Activated naive CD4-positive, alpha-beta T cell treated with anti-CD3 and anti-CD28 coated beads for 36 hours (primary cell): ENCODE results near the gene ARHGAP6. TPM values are rescaled to one million over a fixed set of nuclear protein-coding genes. Genes with fewer than 3 reads are reported as not detected.

Source experiments
- CTCF ChIA-PET: fragments of 350-600 bp; sonication (Branson Sonifier 250); formaldehyde crosslinking; loops from one replicate; lab custom pipeline; 2021; ENCODE audit warnings: antibody characterized with exemption; lab: Charles Lee
- DNase-seq: peaks from one replicate; pipeline ENCODE4 v3.0.0-alpha.2; 2020
- H3K27ac Mint-ChIP-seq: one replicate; pipeline ENCODE4 v1.8.0; 2021; ENCODE audit warnings: mild to moderate bottlenecking, mixed read lengths
- H3K27me3 Mint-ChIP-seq: one replicate; pipeline ENCODE4 v1.8.0; 2021; ENCODE audit warnings: low read depth, mixed read lengths
- H3K36me3 Mint-ChIP-seq: one replicate; pipeline ENCODE4 v1.8.0; 2021; ENCODE audit warnings: low read depth, mixed read lengths
- H3K4me1 Mint-ChIP-seq: one replicate; pipeline ENCODE4 v1.8.0; 2021; ENCODE audit warnings: low read depth, mixed read lengths
- H3K4me3 Mint-ChIP-seq: one replicate; pipeline ENCODE4 v1.8.0; 2021; ENCODE audit warnings: mild to moderate bottlenecking, moderate library complexity, mixed read lengths
- H3K9me3 Mint-ChIP-seq: one replicate; pipeline ENCODE4 v1.8.0; 2021; ENCODE audit warnings: mixed read lengths
- intact Hi-C: fragments of 100-400 bp; cut with micrococcal nuclease; formaldehyde crosslinking; loops from one replicate; pipeline ENCODE4 v1.15.1; 2023
- total RNA-seq, 2 experiments: library from RNA; stranded (reverse); gene quantifications; one replicate each; pipeline ENCODE4 v1.2.3, GENCODE V29; 2021

Gene ARHGAP6
- total RNA-seq, 2 experiments from 2014 or later = not detected

DNA sequence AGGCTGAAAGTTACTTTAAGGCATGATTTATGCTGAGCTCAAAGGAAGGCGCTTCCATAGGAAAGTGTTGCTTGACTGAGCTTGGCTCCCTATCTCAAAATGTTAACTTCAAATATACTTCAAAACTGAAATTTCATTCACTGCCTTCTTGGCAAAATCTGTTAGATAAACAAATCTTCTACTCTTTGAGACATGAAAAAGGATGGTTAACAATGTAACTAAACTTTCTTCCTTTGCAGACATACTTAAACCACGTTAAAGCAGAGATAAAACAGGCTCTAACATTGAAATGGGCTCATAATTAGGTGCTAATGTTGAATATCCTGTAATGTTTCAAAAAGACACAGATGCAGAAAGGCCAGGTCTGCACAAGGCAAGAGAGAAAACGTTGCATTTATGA is 262.1 kb downstream of the ARHGAP6 start:
- H3K9me3 Mint-ChIP-seq = no peaks in the 10 kb centered on the region
- H3K4me3 Mint-ChIP-seq = no peak overlapping the region
- H3K36me3 Mint-ChIP-seq = no peaks in the 10 kb centered on the region
- CTCF ChIA-PET = no interaction called here
- DNase-seq = no peak
- intact Hi-C loops = no loop called here
- no peaks in the 10 kb centered on the region for H3K27me3 Mint-ChIP-seq
- no peaks in the 10 kb centered on the region for H3K4me1 Mint-ChIP-seq
- H3K27ac Mint-ChIP-seq = no peak overlapping the region

DNA sequence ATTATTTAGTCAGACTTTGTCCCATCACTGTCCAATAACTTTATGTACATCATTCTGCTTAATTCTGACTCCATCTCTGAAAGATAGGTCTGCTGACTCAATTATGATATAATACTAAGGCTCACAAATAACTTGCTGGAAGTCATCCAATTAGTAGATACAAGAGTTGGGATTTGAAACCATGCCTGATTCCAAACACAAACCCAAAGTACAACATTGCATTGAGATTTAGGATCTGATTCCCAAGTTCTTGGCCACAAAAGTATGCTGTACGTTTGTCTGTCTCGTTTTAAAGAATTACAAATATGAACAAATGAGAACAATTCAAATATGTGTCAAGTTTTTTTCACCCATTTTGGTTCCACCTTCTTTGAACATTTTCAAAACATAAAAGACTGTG is 263.8 kb downstream of the ARHGAP6 start:
- Mint-ChIP-seq H3K27me3 (no peaks in the 10 kb centered on the region), H3K4me3 (no peak overlapping the region), H3K9me3 (no peaks in the 10 kb centered on the region), H3K4me1 (no peaks in the 10 kb centered on the region), H3K27ac (no peak overlapping the region), H3K36me3 (no peaks in the 10 kb centered on the region)
- no peak for DNase-seq
- intact Hi-C loops = no loop called here
- CTCF ChIA-PET = no interaction called here

DNA sequence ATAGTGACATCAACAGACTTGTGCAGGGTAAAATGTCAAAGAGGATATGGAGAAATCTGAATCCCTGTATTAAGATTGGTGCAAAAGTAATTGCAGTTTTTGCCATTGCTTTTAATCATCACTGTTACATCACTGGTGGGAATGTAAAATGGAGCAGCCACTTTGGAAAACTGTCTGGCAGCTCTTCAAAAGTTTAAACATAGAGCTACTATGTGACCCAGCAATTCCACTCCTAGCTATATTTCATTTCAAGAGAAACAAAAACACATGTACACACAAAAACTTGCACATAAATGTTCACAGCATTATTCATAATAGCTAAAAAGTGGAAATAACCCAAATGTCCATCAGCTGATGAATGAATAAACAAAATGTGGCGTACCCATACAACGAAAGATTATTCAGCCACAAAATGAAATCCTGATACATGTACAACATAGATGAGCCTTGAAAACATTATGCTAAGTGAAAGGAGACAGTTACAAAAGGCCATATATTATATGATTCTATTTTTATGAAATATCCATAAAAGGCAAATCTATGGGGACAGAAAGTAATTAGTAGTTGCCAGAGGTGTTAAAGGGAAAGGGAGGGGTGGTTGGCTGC is 266.1 kb downstream of the ARHGAP6 start:
- H3K4me1 Mint-ChIP-seq = no peaks in the 10 kb centered on the region
- no peak for DNase-seq
- H3K27ac Mint-ChIP-seq = no peak overlapping the region
- CTCF ChIA-PET = no interaction called here
- intact Hi-C loops = no loop called here
- H3K36me3 Mint-ChIP-seq = no peaks in the 10 kb centered on the region
- H3K4me3 Mint-ChIP-seq = no peak overlapping the region
- H3K27me3 Mint-ChIP-seq = no peaks in the 10 kb centered on the region
- no peaks in the 10 kb centered on the region for H3K9me3 Mint-ChIP-seq

DNA sequence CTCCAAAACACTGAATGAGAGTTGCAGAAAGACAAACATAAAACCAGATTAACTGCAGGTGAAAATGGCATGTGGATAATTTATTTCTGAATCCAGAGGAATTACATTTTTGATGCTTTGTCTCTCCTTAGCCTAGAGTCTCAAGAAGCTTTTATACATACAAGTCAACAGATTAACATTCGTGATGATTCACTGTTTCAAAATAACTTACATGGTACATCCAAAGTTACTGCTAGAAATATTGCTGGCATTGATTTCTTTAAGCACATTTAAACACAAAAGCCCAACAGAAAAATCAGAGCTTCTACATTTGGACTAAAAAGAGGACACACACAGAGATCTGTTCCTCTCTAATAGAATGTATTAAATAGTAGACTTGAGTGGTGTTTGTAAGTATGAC is 266.9 kb downstream of the ARHGAP6 start:
- CTCF ChIA-PET = interaction anchor here (1.0 kb wide), 1 partner anchor 17 kb away, joined by 3 read pairs; no protein-coding TSS in a partner anchor
- H3K9me3 Mint-ChIP-seq = no peaks in the 10 kb centered on the region
- no peaks in the 10 kb centered on the region for H3K27me3 Mint-ChIP-seq
- no peak for DNase-seq
- no peak overlapping the region for H3K27ac Mint-ChIP-seq
- intact Hi-C loops = no loop called here
- H3K4me3 Mint-ChIP-seq = no peak overlapping the region
- no peaks in the 10 kb centered on the region for H3K36me3 Mint-ChIP-seq
- H3K4me1 Mint-ChIP-seq = no peaks in the 10 kb centered on the region

DNA sequence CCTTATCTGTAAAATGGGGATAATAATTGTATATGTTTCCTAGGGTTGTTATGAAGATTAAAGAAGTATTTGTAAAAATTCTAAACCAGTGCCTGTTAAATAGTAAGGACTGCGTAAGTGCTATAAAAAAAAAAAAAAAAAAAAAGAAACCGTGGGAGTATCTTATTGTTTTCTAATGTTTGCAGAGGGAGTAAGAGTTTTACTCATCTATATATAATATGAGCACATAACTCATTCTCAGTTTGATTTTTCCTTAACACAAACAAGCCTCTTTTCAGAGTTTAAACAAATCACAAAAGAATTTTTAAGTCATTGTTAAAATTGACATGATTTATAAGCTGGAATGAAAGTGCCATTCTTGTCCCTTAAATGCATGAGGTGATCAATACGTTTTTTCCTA is 267.6 kb downstream of the ARHGAP6 start:
- Mint-ChIP-seq H3K9me3 (no peaks in the 10 kb centered on the region), H3K36me3 (no peaks in the 10 kb centered on the region), H3K27ac (no peak overlapping the region), H3K27me3 (no peaks in the 10 kb centered on the region), H3K4me1 (no peaks in the 10 kb centered on the region), H3K4me3 (no peak overlapping the region)
- DNase-seq = no peak
- CTCF ChIA-PET = interaction anchor here (1.0 kb wide), 1 partner anchor 16 kb away, joined by 3 read pairs; no protein-coding TSS in a partner anchor
- intact Hi-C loops = no loop called here

DNA sequence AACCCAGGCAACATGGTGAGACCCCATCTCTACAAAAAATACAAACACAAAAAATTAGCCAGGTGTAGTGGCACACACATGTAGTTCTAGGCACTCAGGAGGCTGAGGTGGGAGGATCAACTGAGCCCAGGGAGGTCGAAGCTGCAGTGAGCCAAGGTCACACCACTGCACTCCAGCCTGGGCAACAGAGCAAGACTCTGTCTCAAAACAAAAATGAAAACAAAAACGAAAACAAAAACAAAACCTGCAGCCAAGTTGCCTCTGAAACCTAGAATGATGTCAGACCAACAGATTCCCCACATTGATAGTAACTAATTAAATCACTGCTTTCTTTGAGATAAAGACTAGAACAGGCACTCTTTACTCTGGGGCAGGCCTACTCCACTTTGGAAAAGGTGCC is 268.0 kb downstream of the ARHGAP6 start:
- Mint-ChIP-seq H3K36me3 (no peaks in the 10 kb centered on the region), H3K27me3 (no peaks in the 10 kb centered on the region), H3K27ac (no peak overlapping the region), H3K4me1 (no peaks in the 10 kb centered on the region), H3K9me3 (no peaks in the 10 kb centered on the region), H3K4me3 (no peak overlapping the region)
- CTCF ChIA-PET = no interaction called here
- intact Hi-C loops = no loop called here
- DNase-seq = no peak

DNA sequence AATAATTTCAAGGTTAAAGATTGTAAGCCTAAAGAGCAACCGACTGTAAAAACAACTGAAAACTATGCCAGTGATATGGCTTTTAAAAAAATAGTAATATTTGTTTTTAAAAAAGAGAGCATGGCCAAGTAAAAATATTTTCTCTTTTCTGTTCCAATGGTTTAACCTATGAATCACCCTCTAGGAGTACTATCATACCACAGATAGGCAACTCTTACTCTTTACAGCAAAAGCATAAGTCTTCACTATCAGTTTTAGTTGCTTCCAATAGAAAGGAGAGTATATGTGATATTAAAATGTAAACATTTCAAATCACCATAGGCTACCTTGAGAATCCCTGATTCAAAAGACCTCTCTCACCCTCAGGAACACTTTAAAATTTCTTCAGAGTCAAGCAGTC is 269.9 kb downstream of the ARHGAP6 start:
- CTCF ChIA-PET = no interaction called here
- H3K27me3 Mint-ChIP-seq = no peaks in the 10 kb centered on the region

DNA sequence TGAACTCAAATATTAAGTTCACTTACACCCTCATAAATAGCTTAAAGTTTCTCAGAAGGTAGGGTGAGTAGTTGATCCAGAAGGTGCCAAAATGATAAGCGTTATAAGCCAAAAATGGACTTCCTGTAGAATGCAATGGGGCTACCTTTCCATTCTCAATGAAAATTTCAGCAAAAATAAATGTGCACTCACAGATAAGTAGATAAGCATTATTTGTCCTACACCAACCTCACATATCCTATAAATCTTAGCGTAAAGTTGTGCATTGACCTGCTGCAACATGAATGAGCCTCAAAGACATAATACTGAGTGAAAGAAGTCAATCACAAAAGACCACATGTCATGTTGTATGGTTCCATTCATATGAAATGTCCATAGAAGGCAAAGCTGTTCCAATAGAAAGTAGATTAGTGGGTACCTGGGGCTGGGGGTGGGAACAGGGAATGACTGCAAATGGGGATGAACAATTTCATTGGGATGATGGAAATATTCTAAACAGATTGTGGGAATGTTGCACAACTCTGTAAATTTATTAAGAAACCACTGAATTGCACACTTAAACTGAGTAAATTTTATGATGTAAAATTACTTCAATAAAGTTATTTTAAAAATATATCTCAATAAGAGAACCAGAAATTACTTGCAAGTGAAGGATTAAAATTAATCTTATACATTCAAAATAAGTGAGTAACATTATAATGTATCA is 271.6 kb downstream of the ARHGAP6 start:
- H3K4me3 Mint-ChIP-seq = no peak overlapping the region
- H3K4me1 Mint-ChIP-seq = no peaks in the 10 kb centered on the region
- no peak for DNase-seq
- H3K27me3 Mint-ChIP-seq = no peaks in the 10 kb centered on the region
- H3K27ac Mint-ChIP-seq = no peak overlapping the region
- CTCF ChIA-PET = no interaction called here
- no peaks in the 10 kb centered on the region for H3K9me3 Mint-ChIP-seq
- H3K36me3 Mint-ChIP-seq = no peaks in the 10 kb centered on the region
- intact Hi-C loops = no loop called here

More for the DNA sequence above, 269.9 kb downstream of the ARHGAP6 start:
- DNase-seq = no peak
- no peak overlapping the region for H3K4me3 Mint-ChIP-seq
- no peaks in the 10 kb centered on the region for H3K36me3 Mint-ChIP-seq
- H3K27ac Mint-ChIP-seq = no peak overlapping the region
- H3K9me3 Mint-ChIP-seq = no peaks in the 10 kb centered on the region
- intact Hi-C loops = no loop called here
- H3K4me1 Mint-ChIP-seq = no peaks in the 10 kb centered on the region

DNA sequence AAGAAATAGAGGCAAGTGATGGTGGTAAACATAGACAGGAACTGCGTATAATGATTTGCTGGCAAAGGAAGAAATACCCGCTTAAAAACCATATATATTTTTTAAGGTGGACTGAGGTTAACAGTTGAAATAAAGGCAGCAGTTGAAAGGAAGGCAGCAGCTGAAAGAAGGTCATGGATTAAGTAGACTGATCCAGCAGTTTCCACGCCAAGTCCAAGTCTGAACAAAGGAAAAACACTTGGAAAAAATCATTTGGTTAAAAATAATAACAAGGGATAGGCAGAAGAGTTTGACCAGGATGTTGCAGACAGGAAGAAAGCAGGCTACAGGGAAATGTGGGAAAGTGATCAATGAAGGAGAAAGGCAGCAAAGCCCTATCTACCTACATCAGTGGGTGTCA is 278.9 kb downstream of the ARHGAP6 start:
- Mint-ChIP-seq H3K4me3 (no peak overlapping the region), H3K4me1 (no peaks in the 10 kb centered on the region), H3K9me3 (no peaks in the 10 kb centered on the region), H3K36me3 (no peaks in the 10 kb centered on the region), H3K27me3 (peaks cover 2% of the 10 kb centered on the region), H3K27ac (no peak overlapping the region)
- CTCF ChIA-PET = no interaction called here
- no peak for DNase-seq
- intact Hi-C loops = no loop called here

DNA sequence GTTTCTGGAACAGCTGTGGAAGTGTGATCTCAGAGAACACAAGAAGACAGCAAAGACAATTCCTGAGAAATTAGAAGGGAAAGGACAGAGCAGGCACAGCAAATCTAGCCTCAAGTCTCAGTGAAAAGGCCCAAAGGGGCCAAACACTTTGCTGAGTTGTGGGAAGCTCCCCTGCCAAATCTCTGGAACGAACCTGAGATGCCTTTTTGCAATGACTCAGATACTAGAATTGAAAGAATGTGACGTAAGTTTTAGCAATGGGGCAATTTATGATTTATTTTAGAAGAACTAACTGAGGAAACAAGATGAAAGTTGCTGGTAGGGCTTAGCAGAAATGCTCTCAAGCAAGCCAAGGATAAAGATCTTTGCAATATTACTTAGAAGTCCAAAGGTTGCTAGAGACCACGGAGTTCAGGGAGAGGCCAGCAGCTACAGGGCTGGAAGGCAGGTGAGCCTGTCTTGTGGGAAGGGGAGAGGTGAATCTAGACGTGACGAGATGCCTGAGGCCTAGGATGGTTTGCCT is 279.7 kb downstream of the ARHGAP6 start:
- no peak overlapping the region for H3K27ac Mint-ChIP-seq
- H3K36me3 Mint-ChIP-seq = no peaks in the 10 kb centered on the region
- CTCF ChIA-PET = no interaction called here
- H3K4me1 Mint-ChIP-seq = peaks cover 1% of the 10 kb centered on the region
- intact Hi-C loops = no loop called here
- no peak for DNase-seq
- no peak overlapping the region for H3K4me3 Mint-ChIP-seq
- H3K27me3 Mint-ChIP-seq = peaks cover 2% of the 10 kb centered on the region
- no peaks in the 10 kb centered on the region for H3K9me3 Mint-ChIP-seq

DNA sequence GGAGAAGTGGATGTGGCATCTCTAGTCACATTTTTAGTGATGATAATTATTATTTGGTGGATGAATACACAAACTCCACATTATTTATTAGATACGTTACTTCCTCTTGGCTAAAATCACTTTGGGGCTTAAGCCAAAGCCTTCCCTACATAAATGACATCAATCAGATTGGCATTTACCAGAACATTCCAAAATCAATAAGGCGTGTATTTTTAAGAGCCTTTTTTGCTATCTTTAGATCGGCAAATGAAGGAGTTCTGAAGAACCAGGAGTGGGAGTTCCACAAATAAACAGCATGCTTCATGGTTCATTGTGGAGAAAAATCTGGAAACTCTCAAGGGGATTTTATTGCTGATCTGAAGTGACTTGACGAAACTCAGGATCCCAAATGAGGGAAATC is 282.8 kb downstream of the ARHGAP6 start:
- DNase-seq = no peak
- CTCF ChIA-PET = no interaction called here
- intact Hi-C loops = loop anchor here (5.0 kb wide), 1 partner anchor 241 kb away; no protein-coding TSS in a partner anchor
- Mint-ChIP-seq H3K27ac (no peak overlapping the region), H3K4me3 (no peak overlapping the region), H3K27me3 (peaks cover 2% of the 10 kb centered on the region), H3K36me3 (no peaks in the 10 kb centered on the region), H3K4me1 (peaks cover 1% of the 10 kb centered on the region), H3K9me3 (no peaks in the 10 kb centered on the region)

DNA sequence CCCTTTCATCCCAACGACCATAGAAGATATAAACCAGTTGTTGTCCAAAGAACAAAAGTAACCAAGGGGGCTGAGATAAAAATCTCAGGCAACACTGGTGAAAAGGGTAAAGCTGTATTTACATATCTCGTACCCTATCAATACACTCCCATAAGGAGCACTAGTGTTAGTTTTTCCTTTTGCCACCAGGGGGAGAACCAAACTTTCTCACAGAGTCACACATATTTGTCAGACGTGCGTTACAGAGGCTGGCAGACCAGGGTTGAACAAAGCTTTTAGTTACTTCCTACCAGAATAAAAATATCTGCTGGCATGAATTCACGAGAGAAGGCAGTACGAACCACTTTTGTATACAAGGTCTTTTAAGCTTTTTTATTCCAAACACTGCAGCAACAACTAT is 284.3 kb downstream of the ARHGAP6 start:
- no peak overlapping the region for H3K4me3 Mint-ChIP-seq
- peak; percentile 5 for DNase-seq
- no peak overlapping the region for H3K27ac Mint-ChIP-seq
- CTCF ChIA-PET = interaction anchor here (2.2 kb wide), 1 partner anchor 11 kb away, joined by 7 read pairs; no protein-coding TSS in a partner anchor
- H3K9me3 Mint-ChIP-seq = no peaks in the 10 kb centered on the region
- peaks cover 1% of the 10 kb centered on the region for H3K4me1 Mint-ChIP-seq
- intact Hi-C loops = loop anchor here (5.0 kb wide), 1 partner anchor 239 kb away; no protein-coding TSS in a partner anchor
- H3K27me3 Mint-ChIP-seq = peaks cover 2% of the 10 kb centered on the region
- no peaks in the 10 kb centered on the region for H3K36me3 Mint-ChIP-seq
